Measurements from ENCODE around the gene CCDC80. TPM values are rescaled to one million over a fixed set of nuclear protein-coding genes. Genes with fewer than 3 reads are reported as not detected.

Gene CCDC80
- total RNA-seq, 4 donors from 2014 or later = 2.6 to 26.4 (median 13.0) TPM

DNA sequence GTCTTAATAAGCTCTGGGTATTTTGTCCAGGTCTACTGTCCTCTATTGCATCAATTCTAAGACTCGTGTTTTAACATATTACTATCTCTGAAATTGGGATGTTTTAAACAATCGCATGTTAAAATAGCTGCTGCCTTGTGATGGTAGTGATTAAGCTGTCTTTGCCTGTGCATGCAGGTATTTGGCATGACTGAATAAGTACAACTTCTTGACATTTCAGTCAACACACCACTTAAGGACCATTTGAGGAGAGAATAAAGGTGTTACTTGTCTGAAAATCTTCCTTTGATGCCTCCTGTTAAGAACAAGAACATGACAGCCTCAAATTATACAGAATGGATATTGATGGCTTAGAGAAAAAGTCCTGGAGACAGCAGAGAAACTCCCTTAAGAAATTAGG lies 46.1 kb downstream of the CCDC80 start:
- no peaks in the 10 kb centered on the region for H3K9me3 ChIP-seq
- no peak for DNase-seq
- no peak overlapping the region for H3K4me3 ChIP-seq
- no peaks in the 10 kb centered on the region for H3K27me3 ChIP-seq
- H3K36me3 ChIP-seq = peaks cover 0 to 7% (median 0%) of the 10 kb centered on the region in 3 donors
- H3K27ac ChIP-seq = no peak overlapping the region
- no peaks in the 10 kb centered on the region for H3K4me1 ChIP-seq
- TF ChIP-seq, protein P1, sequence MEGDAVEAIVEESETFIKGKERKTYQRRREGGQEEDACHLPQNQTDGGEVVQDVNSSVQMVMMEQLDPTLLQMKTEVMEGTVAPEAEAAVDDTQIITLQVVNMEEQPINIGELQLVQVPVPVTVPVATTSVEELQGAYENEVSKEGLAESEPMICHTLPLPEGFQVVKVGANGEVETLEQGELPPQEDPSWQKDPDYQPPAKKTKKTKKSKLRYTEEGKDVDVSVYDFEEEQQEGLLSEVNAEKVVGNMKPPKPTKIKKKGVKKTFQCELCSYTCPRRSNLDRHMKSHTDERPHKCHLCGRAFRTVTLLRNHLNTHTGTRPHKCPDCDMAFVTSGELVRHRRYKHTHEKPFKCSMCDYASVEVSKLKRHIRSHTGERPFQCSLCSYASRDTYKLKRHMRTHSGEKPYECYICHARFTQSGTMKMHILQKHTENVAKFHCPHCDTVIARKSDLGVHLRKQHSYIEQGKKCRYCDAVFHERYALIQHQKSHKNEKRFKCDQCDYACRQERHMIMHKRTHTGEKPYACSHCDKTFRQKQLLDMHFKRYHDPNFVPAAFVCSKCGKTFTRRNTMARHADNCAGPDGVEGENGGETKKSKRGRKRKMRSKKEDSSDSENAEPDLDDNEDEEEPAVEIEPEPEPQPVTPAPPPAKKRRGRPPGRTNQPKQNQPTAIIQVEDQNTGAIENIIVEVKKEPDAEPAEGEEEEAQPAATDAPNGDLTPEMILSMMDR (IDR thresholded peaks at IDR 0.05) = no peak
- TF ChIP-seq POLR2A (IDR thresholded peaks at IDR 0.05) = no peak

DNA sequence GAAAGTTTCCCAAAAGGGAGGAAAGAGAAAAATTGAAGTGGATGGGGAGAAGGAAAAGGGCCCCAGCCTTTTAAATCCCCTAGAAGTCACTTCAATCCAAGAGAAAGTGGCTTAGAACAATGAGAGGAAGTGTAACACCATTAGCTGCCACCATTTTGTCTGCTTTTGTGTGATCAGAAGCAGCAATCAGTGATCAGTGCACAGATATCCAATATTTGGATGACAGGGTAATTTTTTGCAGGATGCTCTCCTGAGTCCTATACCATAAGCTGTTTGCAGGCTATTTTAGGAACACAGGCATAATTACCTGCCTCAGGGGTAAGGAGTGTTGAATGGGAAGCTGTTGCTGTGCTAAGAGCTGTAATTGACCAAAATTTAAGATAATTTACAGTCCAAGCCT lies 47.7 kb downstream of the CCDC80 start:
- no peaks in the 10 kb centered on the region for H3K27me3 ChIP-seq
- no peak overlapping the region for H3K27ac ChIP-seq
- no peaks in the 10 kb centered on the region for H3K9me3 ChIP-seq
- H3K4me1 ChIP-seq = no peaks in the 10 kb centered on the region
- no peak for TF ChIP-seq POLR2A (IDR thresholded peaks at IDR 0.05)
- TF ChIP-seq, protein P1 (IDR thresholded peaks at IDR 0.05) = no peak
- no peak for DNase-seq
- H3K4me3 ChIP-seq = no peak overlapping the region
- peaks cover 0 to 7% (median 0%) of the 10 kb centered on the region in 3 donors for H3K36me3 ChIP-seq

DNA sequence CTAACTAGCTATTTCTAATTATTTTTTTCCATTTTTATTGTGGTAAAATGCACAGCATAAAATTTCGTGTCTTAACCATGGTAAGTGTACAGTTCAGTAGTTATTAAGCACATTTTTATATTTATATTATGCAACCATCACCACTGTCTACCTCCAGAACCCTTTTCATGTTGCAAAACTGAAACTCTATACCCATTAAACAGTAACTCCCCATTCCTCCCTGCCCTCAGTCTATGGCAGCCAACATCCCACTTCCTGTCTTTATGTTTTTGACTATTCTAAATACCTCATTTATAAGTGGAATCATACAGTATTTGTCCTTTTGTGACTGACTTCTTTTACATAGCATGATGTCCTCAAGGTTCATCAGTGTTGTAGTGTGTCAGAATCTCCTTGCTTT lies 53.6 kb downstream of the CCDC80 start:
- no peak for DNase-seq
- Histone ChIP-seq H3K9me3 (no peaks in the 10 kb centered on the region), H3K4me1 (no peaks in the 10 kb centered on the region), H3K4me3 (no peak overlapping the region), H3K27me3 (no peaks in the 10 kb centered on the region), H3K27ac (no peak overlapping the region), H3K36me3 (peaks cover 0 to 43% (median 0%) of the 10 kb centered on the region in 3 donors)
- no peak for TF ChIP-seq POLR2A (IDR thresholded peaks at IDR 0.05)
- TF ChIP-seq, protein P1 (IDR thresholded peaks at IDR 0.05) = no peak

DNA sequence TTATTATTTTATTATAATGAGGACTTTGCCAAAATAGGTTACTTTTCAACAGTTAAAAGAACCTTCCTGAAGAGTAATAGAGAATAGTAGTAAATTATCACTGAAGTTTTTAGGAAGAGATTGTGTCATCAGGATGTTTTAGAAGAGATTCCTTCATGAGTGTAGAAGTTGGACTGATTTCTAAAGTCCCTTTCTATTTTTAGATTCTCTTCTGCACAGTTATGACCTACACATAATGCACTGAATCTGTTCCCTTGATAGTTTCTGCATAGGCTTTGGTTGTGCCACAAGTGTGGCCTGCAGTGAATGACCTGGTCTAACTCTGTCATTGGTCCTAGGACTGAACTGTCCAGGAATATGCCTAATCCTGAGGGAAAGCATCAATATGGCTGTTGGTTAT lies 55.2 kb downstream of the CCDC80 start:
- H3K9me3 ChIP-seq = no peaks in the 10 kb centered on the region
- peaks cover 0 to 51% (median 0%) of the 10 kb centered on the region in 3 donors for H3K36me3 ChIP-seq
- TF ChIP-seq POLR2A (IDR thresholded peaks at IDR 0.05) = no peak
- TF ChIP-seq, protein P1 (IDR thresholded peaks at IDR 0.05) = no peak
- H3K27me3 ChIP-seq = no peaks in the 10 kb centered on the region
- no peak overlapping the region for H3K4me3 ChIP-seq
- H3K4me1 ChIP-seq = no peaks in the 10 kb centered on the region
- H3K27ac ChIP-seq = no peak overlapping the region
- DNase-seq = no peak

DNA sequence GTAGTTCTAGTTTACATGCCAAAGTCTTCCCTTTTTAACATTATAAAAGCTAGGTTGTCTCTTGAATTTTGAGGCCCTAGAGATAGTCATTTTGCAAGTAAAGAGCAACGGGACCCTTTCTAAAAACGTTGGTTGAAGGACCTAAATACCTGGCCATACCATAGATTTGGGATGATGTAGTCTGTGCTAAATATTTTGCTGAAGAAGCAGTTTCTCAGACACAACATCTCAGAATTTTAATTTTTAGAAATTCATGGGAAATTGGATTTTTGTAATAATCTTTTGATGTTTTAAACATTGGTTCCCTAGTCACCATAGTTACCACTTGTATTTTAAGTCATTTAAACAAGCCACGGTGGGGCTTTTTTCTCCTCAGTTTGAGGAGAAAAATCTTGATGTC lies 57.8 kb downstream of the CCDC80 start:
- no peaks in the 10 kb centered on the region for H3K4me1 ChIP-seq
- peaks cover 0 to 61% (median 0%) of the 10 kb centered on the region in 3 donors for H3K36me3 ChIP-seq
- DNase-seq = no peak
- no peaks in the 10 kb centered on the region for H3K9me3 ChIP-seq
- no peaks in the 10 kb centered on the region for H3K27me3 ChIP-seq
- H3K4me3 ChIP-seq = no peak overlapping the region
- TF ChIP-seq, protein P1 (IDR thresholded peaks at IDR 0.05) = no peak
- no peak for TF ChIP-seq POLR2A (IDR thresholded peaks at IDR 0.05)
- no peak overlapping the region for H3K27ac ChIP-seq

All from Peyer's patch (tissue), 4 donors.